Measurements from ENCODE around the gene NEDD4L.
"Not testable (repeated sequence)": the region's sequence is repeated elsewhere in the genome, so short reads cannot be mapped to it uniquely, and the experiment has no call there.

The NEDD4L gene

GRCh38 chr18:58027341-58027740 is 16.7 kb upstream of the NEDD4L start:
- DNase-seq, result no peak

GRCh38 chr18:58028109-58028784 is 15.8 kb upstream of the NEDD4L start:
- no peak for DNase-seq

GRCh38 chr18:58032233-58032632 is 11.8 kb upstream of the NEDD4L start:
- no peak for DNase-seq

GRCh38 chr18:58033216-58033615 is 10.8 kb upstream of the NEDD4L start:
- DNase-seq, result no peak

GRCh38 chr18:58034370-58034769 is 9.7 kb upstream of the NEDD4L start:
- no peak for DNase-seq

GRCh38 chr18:58037163-58037562 is 6.9 kb upstream of the NEDD4L start:
- no peak for DNase-seq

GRCh38 chr18:58038063-58038462 is 6.0 kb upstream of the NEDD4L start:
- no peak for DNase-seq

GRCh38 chr18:58041633-58042032 is 2.4 kb upstream of the NEDD4L start:
- no peak for DNase-seq

GRCh38 chr18:58042826-58043490 is 1.1 kb upstream of the NEDD4L start:
- no peak for DNase-seq

GRCh38 chr18:58044370-58045241 is 580 bp downstream of the NEDD4L start:
- peak; percentile 68 for DNase-seq

- peak; percentile 62 for DNase-seq
These were observed 1.4 kb downstream of the NEDD4L start for GRCh38 chr18:58045242-58046092.

- DNase-seq, result no peak
These were observed 2.2 kb downstream of the NEDD4L start for GRCh38 chr18:58046093-58046793.

- no peak for DNase-seq
These were observed 2.9 kb downstream of the NEDD4L start for GRCh38 chr18:58046794-58047555.

GRCh38 chr18:58047556-58047882 is 3.5 kb downstream of the NEDD4L start:
- no peak for DNase-seq

- no peak for DNase-seq
These were observed 4.1 kb downstream of the NEDD4L start for GRCh38 chr18:58048081-58048642.

- no peak for DNase-seq
These were observed 5.1 kb downstream of the NEDD4L start for GRCh38 chr18:58049000-58049688.

- not testable (repeated sequence) for DNase-seq
These were observed 6.9 kb downstream of the NEDD4L start for GRCh38 chr18:58050963-58051362.

- no peak for DNase-seq
These were observed 7.9 kb downstream of the NEDD4L start for GRCh38 chr18:58051765-58052460.

- no peak for DNase-seq
These were observed 8.9 kb downstream of the NEDD4L start for GRCh38 chr18:58052960-58053359.
